Right lobe of liver (tissue), 4 donors: ENCODE data around the gene PRM1.

Experiments used
- POLR2A ChIP-seq: fragments of 450-650 bp; IDR thresholded peaks from one replicate; pipeline ENCODE4 v1.6.1; 2017; ENCODE audit warnings: antibody characterized with exemption, mild to moderate bottlenecking
- TF ChIP-seq, protein P1 (sequence below), 4 donors: fragments of 200-600 bp in 3 of 4; fragments of 450-650 bp in 1 of 4; IDR thresholded peaks; one replicate each; pipeline versions ENCODE4 v1.5.1 to v1.8.0; 2016 to 2022; ENCODE audit warnings: antibody characterized with exemption in 4 of 4, mild to moderate bottlenecking in 2 of 4
- donor health status: DM: no; HTN: no; CAD: no.
- donor health status: DM: no; HTN: no; CAD: no.
- donor health status: DM: no; HTN: yes; CAD: no.

DNA sequence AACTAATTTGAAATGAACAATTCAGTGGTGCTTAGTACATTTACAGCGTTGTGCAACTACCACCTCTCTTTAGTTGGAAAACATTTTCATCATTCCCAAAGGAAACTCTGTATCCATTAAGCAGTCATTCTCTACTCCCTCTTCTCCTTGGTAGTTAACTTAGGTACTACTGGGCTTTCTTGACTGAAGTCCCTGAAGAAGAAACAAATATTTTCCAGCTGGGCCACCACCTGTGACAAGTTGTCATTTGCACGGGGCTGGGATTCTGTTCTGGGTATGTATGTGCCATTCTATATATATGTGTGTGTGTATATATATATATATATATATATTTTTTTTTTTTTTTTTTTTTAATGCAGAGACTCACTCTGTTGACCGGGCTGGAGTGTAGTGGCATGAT is 48.8 kb upstream of the PRM1 start:
- TF ChIP-seq, protein P1, sequence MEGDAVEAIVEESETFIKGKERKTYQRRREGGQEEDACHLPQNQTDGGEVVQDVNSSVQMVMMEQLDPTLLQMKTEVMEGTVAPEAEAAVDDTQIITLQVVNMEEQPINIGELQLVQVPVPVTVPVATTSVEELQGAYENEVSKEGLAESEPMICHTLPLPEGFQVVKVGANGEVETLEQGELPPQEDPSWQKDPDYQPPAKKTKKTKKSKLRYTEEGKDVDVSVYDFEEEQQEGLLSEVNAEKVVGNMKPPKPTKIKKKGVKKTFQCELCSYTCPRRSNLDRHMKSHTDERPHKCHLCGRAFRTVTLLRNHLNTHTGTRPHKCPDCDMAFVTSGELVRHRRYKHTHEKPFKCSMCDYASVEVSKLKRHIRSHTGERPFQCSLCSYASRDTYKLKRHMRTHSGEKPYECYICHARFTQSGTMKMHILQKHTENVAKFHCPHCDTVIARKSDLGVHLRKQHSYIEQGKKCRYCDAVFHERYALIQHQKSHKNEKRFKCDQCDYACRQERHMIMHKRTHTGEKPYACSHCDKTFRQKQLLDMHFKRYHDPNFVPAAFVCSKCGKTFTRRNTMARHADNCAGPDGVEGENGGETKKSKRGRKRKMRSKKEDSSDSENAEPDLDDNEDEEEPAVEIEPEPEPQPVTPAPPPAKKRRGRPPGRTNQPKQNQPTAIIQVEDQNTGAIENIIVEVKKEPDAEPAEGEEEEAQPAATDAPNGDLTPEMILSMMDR (IDR thresholded peaks at IDR 0.05), result no peak
- no peak for TF ChIP-seq POLR2A
